A549 treated with ZK216348 at 1 μM for 4 hours (cell line): ENCODE measurements around the gene TECRL. TPM values are rescaled to one million over a fixed set of nuclear protein-coding genes. Genes with fewer than 3 reads are reported as not detected.

Experiments used
- total RNA-seq: library from RNA; stranded (reverse); fragments of 200-300 nt; extraction: Qiagen RNA extraction; gene quantifications from 5 replicates; pipeline ENCODE4 v1.2.3, GENCODE V29; 2022; ENCODE audit warnings: low read depth

The TECRL gene, protein sequence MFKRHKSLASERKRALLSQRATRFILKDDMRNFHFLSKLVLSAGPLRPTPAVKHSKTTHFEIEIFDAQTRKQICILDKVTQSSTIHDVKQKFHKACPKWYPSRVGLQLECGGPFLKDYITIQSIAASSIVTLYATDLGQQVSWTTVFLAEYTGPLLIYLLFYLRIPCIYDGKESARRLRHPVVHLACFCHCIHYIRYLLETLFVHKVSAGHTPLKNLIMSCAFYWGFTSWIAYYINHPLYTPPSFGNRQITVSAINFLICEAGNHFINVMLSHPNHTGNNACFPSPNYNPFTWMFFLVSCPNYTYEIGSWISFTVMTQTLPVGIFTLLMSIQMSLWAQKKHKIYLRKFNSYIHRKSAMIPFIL
- total RNA-seq: not detected in 5 replicates

GRCh38 chr4:64409300-64409699, at the start of gene TECRL:
Gene TECRL (minus strand): TSS chr4:64409450. CDS start chr4:64409351, 99 bp downstream.

